Cortex of kidney (tissue), 1 donor: ENCODE results near the gene HSPA1L.

ENCODE experiments used
- DNase-seq: peaks from one replicate; lab custom pipeline; 2025; lab: John Stamatoyannopoulos, UW

The HSPA1L gene

GRCh38 chr6:31781244-31782125 is 33.6 kb downstream of the HSPA1L start:
- no peak for DNase-seq

GRCh38 chr6:31780507-31781243 is 34.4 kb downstream of the HSPA1L start:
- DNase-seq, result no peak

DNA sequence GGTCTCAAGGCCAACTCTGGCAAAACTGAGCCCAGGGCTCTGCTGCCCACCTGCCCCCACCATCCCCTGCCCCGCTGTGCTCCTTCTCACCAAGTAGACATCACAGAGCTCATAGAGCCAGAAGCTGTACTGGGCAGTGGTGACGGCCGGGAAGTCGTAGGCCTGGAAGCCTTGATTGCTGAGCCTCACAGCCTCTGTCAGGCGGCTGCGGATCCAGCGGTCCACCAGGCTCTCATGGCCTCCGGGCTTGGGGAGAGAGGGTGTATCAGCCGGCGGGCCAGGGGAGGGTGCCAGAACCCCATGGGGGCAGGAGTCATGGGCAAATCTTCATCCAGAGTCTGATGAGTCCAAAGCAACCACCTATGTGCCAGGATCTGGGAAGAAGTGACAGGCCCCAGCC is 35.2 kb downstream of the HSPA1L start:
- DNase-seq, result no peak

- no peak for DNase-seq
Observed at GRCh38 chr6:31778999-31779885, 35.8 kb downstream of the HSPA1L start.

GRCh38 chr6:31778193-31778592 is 36.9 kb downstream of the HSPA1L start:
- DNase-seq, result no peak

- no peak for DNase-seq
Observed at GRCh38 chr6:31777667-31778050, 37.4 kb downstream of the HSPA1L start.

DNA sequence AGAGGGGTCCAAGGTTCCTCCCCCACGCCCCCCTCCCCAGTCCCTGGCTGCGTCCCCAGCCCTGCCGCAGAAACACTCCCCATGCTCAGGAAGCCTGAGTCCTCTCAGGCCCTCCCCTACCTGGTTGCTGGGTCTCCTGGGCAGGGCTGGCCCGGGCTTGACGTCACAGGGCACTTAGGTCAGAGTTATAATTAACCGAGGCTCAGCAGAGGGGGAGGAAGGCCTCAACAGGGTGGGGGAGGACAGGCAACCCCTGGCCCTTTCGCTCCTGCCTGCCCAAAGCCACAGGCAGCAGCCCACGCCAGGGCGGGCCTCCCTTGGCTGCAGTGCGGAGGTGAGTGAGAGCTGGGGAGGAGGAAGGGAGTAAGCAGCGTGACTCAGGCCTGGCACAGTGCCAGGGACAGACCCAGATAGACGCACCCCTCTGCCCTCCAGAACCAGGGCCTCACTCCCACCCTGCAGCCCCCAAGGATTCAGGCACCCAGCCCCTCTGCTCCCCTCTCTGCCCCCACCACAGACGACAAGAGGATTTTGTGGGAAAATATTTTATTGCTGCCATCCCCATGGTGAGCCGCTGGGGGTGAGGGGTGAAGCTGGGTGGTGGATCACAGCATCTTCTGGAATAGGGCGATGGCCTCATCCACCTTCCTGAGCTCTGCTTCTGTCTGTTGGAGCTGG is 38.0 kb downstream of the HSPA1L start, which contains the start of gene VWA7:
Gene VWA7 (minus strand): TSS at position 340 of the 678 bp plus-strand sequence. CDS start 549 bp downstream, outside the sequence.
- no peak for DNase-seq

DNA sequence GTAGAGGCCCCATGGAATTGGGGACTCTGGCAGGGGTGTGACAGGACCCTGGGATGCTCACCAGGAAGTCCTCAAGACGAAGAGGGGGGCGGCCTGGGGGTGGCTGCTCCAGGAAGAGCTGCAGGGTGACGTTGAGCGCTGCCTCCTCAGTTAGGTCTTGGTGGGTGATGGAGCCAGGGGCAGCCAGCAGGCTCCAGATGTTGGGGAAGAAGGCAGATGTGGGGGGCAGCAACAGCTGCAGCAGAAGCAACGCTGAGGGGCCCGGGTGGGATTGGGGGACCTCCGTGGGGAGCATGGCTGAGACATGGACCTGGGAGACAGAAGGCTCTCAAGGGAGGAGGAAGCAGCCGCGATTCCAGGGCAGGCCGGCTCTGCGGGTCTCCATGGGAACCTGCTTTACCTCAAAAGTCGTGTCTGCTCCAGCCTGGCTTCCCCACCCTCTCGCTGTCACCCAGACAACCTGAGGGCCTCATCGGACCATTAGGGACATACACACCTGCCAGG is 38.5 kb downstream of the HSPA1L start:
- DNase-seq, result no peak

DNA sequence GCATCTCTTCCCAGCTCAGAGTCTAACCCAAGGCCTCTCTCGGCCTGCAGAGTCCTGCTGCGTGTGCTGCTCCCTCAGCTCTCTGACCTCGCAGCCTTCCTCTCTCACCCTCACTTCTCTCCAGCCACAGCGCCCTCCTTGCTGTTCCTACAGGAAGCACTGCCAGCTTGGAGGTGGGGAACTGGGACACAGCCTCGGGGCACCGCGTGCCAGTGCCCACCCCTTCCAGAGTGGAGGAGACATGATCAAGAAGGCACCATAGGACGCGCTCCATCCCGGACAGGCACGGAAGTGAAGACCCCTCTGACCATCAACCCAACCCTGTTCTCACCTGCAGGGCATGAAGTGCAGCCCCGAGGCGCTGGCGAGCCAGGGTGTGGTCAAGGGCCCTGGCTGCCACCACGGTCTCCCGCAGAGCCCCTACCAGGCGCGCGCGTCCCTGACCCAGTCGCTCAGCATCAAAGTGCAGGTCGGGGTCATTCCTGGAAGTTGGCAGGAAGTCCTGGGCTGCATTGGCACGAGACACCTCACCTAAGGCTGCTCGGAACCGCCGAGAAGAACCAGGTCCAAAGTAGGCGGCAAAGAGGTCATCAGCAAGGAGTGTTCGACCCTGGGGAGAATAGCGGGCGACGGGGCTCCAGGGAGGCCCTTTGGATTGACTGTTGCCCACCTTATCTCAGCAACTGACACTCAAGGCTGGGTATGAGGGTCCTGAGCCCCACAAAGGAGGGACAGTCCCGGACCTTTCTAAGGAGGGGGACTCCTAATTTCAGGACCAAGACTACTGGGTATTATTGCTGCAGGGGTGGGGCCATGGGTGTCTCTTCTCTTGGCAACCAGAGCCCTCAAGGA is 39.2 kb downstream of the HSPA1L start:
- DNase-seq, result no peak

DNA sequence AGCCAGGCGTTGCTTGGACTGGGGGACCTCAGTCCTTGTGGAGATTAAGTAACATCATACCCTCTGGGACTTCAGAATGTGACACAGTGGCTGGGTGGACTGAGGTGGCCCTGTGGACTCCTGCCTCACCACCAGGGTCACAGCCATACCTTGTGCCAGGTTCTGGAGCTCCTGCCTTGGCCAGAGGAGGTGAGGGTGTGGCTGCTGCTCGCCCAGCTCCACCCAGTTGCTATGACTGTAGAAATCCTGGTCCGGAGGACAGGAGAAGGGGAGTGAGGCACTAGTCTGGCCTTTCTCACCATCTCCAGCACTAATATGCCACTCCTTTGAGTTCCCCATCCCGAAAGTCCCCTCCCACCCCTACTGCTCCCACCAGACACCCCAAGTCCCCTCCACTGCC is 39.9 kb downstream of the HSPA1L start:
- DNase-seq, result no peak

DNA sequence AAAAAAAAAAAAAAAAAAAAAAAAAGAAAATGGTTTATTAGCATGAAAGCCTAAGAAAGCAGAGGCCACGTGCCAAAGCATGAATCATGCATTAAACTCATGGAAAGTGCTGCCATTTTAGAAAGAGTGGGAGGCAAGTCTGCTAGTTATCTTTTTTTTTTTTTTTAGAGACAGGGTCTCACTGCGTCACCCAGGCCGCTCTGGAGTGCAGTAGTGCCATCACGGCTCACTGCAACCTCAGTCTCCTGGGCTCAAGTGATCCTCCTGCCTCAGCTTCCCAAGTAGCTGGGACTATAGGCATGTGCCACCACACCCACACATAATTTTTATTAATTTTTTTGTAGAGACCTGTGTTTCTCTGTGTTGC is 43.1 kb downstream of the HSPA1L start:
- DNase-seq, result no peak

GRCh38 chr6:31770860-31771259 is 44.2 kb downstream of the HSPA1L start:
- no peak for DNase-seq

DNA sequence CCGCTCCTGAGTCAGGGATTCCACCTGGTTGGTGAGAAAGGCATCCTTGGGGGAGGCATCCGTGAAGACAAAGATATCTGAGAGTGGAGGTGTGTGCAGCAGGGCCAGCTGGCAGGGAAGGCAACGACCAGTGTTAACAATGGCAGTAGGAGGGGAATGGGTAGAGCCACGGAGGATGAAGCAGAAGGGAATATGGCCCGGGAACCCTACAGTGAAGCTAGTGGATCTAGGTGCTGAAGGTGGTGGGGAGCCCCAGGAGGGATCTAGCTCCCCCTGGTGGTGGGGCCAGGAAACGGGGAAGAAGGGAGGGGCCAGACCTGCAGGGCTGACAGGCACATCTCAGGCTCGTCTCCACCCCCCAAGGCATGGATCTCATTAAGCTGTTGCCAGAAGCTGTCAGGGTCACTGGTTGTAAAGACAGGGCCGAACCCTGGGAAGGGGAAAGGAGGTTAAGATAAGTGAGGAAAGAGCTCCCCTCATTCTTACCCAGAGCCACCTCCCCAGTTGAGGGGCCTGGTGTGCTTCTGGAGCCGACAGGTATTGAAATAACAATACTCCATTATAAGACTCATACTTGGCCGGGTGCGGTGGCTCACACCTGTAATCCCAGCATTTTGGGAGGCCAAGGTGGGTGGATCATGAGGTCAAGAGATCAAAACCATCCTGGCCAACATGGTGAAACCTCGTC is 45.3 kb downstream of the HSPA1L start:
- no peak for DNase-seq

- DNase-seq, result no peak
Observed at GRCh38 chr6:31768363-31769257, 46.5 kb downstream of the HSPA1L start.

- no peak for DNase-seq
Observed at GRCh38 chr6:31767096-31767645, 47.9 kb downstream of the HSPA1L start.

DNA sequence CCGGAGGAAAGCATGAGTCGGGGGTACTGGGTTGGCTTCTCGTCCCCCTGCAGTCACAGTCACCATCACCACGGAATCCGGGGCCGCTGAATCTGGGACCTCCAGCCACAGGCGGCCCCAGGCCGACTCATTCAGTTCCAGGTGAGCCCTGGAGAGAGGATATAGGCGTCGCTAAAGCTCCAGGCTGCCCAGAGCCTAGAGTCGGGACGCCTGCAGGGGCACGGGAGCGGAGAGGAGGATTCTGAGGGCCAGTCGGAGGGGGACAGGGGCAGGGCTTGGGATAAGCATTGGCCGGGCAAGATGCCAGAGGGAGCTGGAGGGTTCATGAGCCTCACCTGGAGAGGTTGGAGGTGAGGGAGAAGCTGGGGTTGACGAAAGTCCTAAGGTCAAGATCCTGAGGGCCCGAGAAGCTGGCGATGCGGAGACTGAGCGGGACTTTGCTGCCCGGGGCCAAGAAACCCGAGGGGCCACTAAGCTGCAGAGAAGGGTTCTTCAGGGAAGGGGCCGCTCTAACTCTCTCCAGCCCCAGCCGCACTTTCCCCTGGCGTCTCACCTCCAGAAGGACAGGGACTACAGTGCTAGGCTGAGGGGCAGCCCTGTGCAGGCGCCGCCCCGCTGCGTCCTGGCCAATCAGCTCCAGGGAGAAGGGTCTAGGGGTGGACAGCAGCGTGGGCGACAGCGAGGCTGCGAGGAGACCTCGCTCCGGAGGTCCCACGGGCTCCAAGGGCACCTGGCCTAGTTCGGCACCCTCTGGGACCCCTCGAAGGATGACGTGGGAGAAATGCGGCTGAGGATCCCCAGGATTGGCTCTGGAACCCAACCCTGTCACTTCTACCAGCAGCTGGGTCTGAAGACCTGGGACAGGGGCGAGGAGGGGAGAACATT is 48.9 kb downstream of the HSPA1L start:
- no peak for DNase-seq

- no peak for DNase-seq
Observed at GRCh38 chr6:31765559-31765909, 49.5 kb downstream of the HSPA1L start.

- DNase-seq, result no peak
Observed at GRCh38 chr6:31764198-31764597, 50.9 kb downstream of the HSPA1L start.
